ENCODE data around the gene KRTAP5-1. TPM values are rescaled to one million over a fixed set of nuclear protein-coding genes. Genes with fewer than 3 reads are reported as not detected.

The KRTAP5-1 gene
- total RNA-seq, 1 donor from 2014 or later = not detected

- ATAC-seq (no peak), DNase-seq (no peak)
- TF ChIP-seq, protein P1, sequence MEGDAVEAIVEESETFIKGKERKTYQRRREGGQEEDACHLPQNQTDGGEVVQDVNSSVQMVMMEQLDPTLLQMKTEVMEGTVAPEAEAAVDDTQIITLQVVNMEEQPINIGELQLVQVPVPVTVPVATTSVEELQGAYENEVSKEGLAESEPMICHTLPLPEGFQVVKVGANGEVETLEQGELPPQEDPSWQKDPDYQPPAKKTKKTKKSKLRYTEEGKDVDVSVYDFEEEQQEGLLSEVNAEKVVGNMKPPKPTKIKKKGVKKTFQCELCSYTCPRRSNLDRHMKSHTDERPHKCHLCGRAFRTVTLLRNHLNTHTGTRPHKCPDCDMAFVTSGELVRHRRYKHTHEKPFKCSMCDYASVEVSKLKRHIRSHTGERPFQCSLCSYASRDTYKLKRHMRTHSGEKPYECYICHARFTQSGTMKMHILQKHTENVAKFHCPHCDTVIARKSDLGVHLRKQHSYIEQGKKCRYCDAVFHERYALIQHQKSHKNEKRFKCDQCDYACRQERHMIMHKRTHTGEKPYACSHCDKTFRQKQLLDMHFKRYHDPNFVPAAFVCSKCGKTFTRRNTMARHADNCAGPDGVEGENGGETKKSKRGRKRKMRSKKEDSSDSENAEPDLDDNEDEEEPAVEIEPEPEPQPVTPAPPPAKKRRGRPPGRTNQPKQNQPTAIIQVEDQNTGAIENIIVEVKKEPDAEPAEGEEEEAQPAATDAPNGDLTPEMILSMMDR (IDR thresholded peaks at IDR 0.05) = no peak
- Histone ChIP-seq H3K9me3 (no peaks in the 10 kb centered on the region), H3K27ac (no peak overlapping the region), H3K4me1 (peaks cover 70% of the 10 kb centered on the region), H3K27me3 (ENCODE audit: low read depth) (no peaks in the 10 kb centered on the region), H3K4me3 (no peak overlapping the region), H3K36me3 (peaks cover 42% of the 10 kb centered on the region)
- intact Hi-C loops (cut with DNase I) = no loop called here
These were observed 50.4 kb downstream of the KRTAP5-1 start for GRCh38 chr11:1534682-1535081.

Other genes with a start within 250 kb of the KRTAP5-1 start
- 0.62 TPM for gene BRSK2, start 195.3 kb downstream of the KRTAP5-1 start, total RNA-seq
- 50.4 TPM for gene MOB2, start 98.5 kb downstream of the KRTAP5-1 start, total RNA-seq
- gene DUSP8, start 13.0 kb downstream of the KRTAP5-1 start, total RNA-seq = 8.9 TPM
- not detected for gene KRTAP5-2, start 13.0 kb upstream of the KRTAP5-1 start, total RNA-seq
- gene KRTAP5-3, start 23.2 kb upstream of the KRTAP5-1 start, total RNA-seq = not detected
- not detected for gene KRTAP5-4, start 36.9 kb upstream of the KRTAP5-1 start, total RNA-seq
- gene KRTAP5-5, start 44.5 kb upstream of the KRTAP5-1 start, total RNA-seq = not detected
- gene KRTAP5-6, start 111.9 kb upstream of the KRTAP5-1 start, total RNA-seq = not detected
- gene IFITM10, start 165.3 kb upstream of the KRTAP5-1 start, total RNA-seq = 9.2 TPM
- gene CTSD, start 178.6 kb upstream of the KRTAP5-1 start, total RNA-seq = 2,919 TPM
- gene SYT8, start 249.7 kb upstream of the KRTAP5-1 start, total RNA-seq = 18.5 TPM